HG02642 (cell line): ENCODE data around the gene HSF5.
"Not testable (repeated sequence)": the region's sequence is repeated elsewhere in the genome, so short reads cannot be mapped to it uniquely, and the experiment has no call there.

Experiments
- ATAC-seq: cut with Tn5 transposase; IDR thresholded peaks from one replicate; pipeline ENCODE4 v1.9.1; 2021; ENCODE audit warnings: mild to moderate bottlenecking; ENCODE audit not compliant: unreplicated experiment, poor library complexity

Gene HSF5

GRCh38 chr17:58416937-58417299 lies 71.3 kb downstream of the HSF5 start:
- no peak for ATAC-seq

GRCh38 chr17:58416396-58416795 lies 71.8 kb downstream of the HSF5 start:
- no peak for ATAC-seq

- ATAC-seq = no peak
Observed at GRCh38 chr17:58415371-58416055, 72.7 kb downstream of the HSF5 start.

GRCh38 chr17:58414596-58414997 lies 73.6 kb downstream of the HSF5 start:
- ATAC-seq = no peak

- no peak for ATAC-seq
Observed at GRCh38 chr17:58413684-58414083, 74.5 kb downstream of the HSF5 start.

- no peak for ATAC-seq
Observed at GRCh38 chr17:58412961-58413586, 75.1 kb downstream of the HSF5 start.

GRCh38 chr17:58412064-58412703 lies 76.0 kb downstream of the HSF5 start:
- no peak for ATAC-seq

GRCh38 chr17:58411408-58411894 lies 76.8 kb downstream of the HSF5 start:
- no peak for ATAC-seq

- no peak for ATAC-seq
Observed at GRCh38 chr17:58410714-58411407, 77.3 kb downstream of the HSF5 start.

- ATAC-seq = no peak
Observed at GRCh38 chr17:58409432-58409831, 78.8 kb downstream of the HSF5 start.

GRCh38 chr17:58403311-58403710 lies 84.9 kb downstream of the HSF5 start:
- ATAC-seq = no peak

GRCh38 chr17:58402679-58403078 lies 85.5 kb downstream of the HSF5 start:
- no peak for ATAC-seq

GRCh38 chr17:58402047-58402446 lies 86.2 kb downstream of the HSF5 start:
- ATAC-seq = no peak

GRCh38 chr17:58401287-58401686 lies 86.9 kb downstream of the HSF5 start:
- no peak for ATAC-seq

- no peak for ATAC-seq
Observed at GRCh38 chr17:58400826-58401225, 87.4 kb downstream of the HSF5 start.

- ATAC-seq = no peak
Observed at GRCh38 chr17:58399974-58400373, 88.2 kb downstream of the HSF5 start.

GRCh38 chr17:58398574-58399266 lies 89.5 kb downstream of the HSF5 start:
- no peak for ATAC-seq

- not testable (repeated sequence) for ATAC-seq
Observed at GRCh38 chr17:58397421-58397820, 90.8 kb downstream of the HSF5 start.

- ATAC-seq = no peak
Observed at GRCh38 chr17:58396173-58396572, 92.0 kb downstream of the HSF5 start.

GRCh38 chr17:58394534-58395223 lies 93.5 kb downstream of the HSF5 start:
- no peak for ATAC-seq
